ENCODE measurements around the gene ZNF296. TPM values are rescaled to one million over a fixed set of nuclear protein-coding genes. Genes with fewer than 3 reads are reported as not detected.

Gene ZNF296
- total RNA-seq, 1 experiment from 2014 or later = 6.7 TPM

GRCh38 chr19:45117167-45117594 is 40.9 kb upstream of the ZNF296 start:
- in situ Hi-C loops (cut with HindIII; ENCODE audit: low pct_unique_long_range_greater_than_20kb, low sequenced_read_pairs) = no loop called here
- Histone ChIP-seq H3K4me1 (ENCODE audit: control insufficient read depth, insufficient read depth, low read length) (peaks cover 4% of the 10 kb centered on the region; the same call in 1 of the 2 replicates), H3K4me3 (ENCODE audit: low read depth in 2 of 2, low read length in 2 of 2) (no peak overlapping the region), H3K9me3 (ENCODE audit: control insufficient read depth, insufficient read depth, low read depth, low read length) (no peaks in the 10 kb centered on the region), H3K27ac (ENCODE audit: low read length) (no peak overlapping the region), H3K27me3 (ENCODE audit: control insufficient read depth, insufficient read depth, low read length) (no peaks in the 10 kb centered on the region), H3K36me3 (ENCODE audit: control insufficient read depth, insufficient read depth, low read length) (no peaks in the 10 kb centered on the region)
- DNase-seq (ENCODE audit: low read depth, low spot score) (no peak), ATAC-seq (no peak)
- ChIA-PET POLR2A (no interaction called here), CTCF (no interaction called here)
- intact Hi-C loops (cut with micrococcal nuclease; ENCODE audit: unreplicated experiment) = no loop called here
- TF ChIP-seq SIN3A (IDR thresholded peaks at IDR 0.05; ENCODE audit: borderline replicate concordance, insufficient read depth, low read depth, low read length) (no peak), CTCF (IDR thresholded peaks at IDR 0.05) (no peak), TCF7L2 (IDR thresholded peaks at IDR 0.05; ENCODE audit: low read depth, low read length) (no peak), REST (IDR thresholded peaks at IDR 0.05; ENCODE audit: insufficient read depth in 1 of 2, low read depth in 2 of 2, low read length in 1 of 2) (no peak), POLR2AphosphoS5 (IDR thresholded peaks at IDR 0.05; ENCODE audit: low read depth, low read length) (no peak)
- BruUV-seq (replicated peaks) = no TSS peak

- Histone ChIP-seq H3K9me3 (ENCODE audit: control insufficient read depth, insufficient read depth, low read depth, low read length) (no peaks in the 10 kb centered on the region), H3K4me3 (ENCODE audit: low read depth in 2 of 2, low read length in 2 of 2) (no peak overlapping the region), H3K27ac (ENCODE audit: low read length) (no peak overlapping the region), H3K4me1 (ENCODE audit: control insufficient read depth, insufficient read depth, low read length) (peaks cover 4% of the 10 kb centered on the region; the same call in 1 of the 2 replicates), H3K27me3 (ENCODE audit: control insufficient read depth, insufficient read depth, low read length) (no peaks in the 10 kb centered on the region), H3K36me3 (ENCODE audit: control insufficient read depth, insufficient read depth, low read length) (no peaks in the 10 kb centered on the region)
- no TSS peak for BruUV-seq (replicated peaks)
- intact Hi-C loops (cut with micrococcal nuclease; ENCODE audit: unreplicated experiment) = no loop called here
- CTCF ChIA-PET = no interaction called here
- DNase-seq (ENCODE audit: low read depth, low spot score) = no peak
- TF ChIP-seq REST (IDR thresholded peaks at IDR 0.05; ENCODE audit: insufficient read depth in 1 of 2, low read depth in 2 of 2, low read length in 1 of 2) = no peak
- no peak for TF ChIP-seq CTCF (IDR thresholded peaks at IDR 0.05)
- POLR2A ChIA-PET = interaction anchor here (0.7 kb wide), 1 partner anchor 14 kb away, joined by 5 read pairs; no protein-coding TSS in a partner anchor
- in situ Hi-C loops (cut with HindIII; ENCODE audit: low pct_unique_long_range_greater_than_20kb, low sequenced_read_pairs) = no loop called here
- no peak for ATAC-seq
These were observed 39.7 kb upstream of the ZNF296 start for GRCh38 chr19:45115809-45116615.
